Endothelial cell of umbilical vein (primary cell): ENCODE results near the gene F8. TPM values are rescaled to one million over a fixed set of nuclear protein-coding genes. Genes with fewer than 3 reads are reported as not detected.

Experiments used
- BruUV-seq: library from RNA; stranded (reverse); fragments of 400-500 nt; replicated peaks from 2 replicates; lab custom pipeline; 2021; lab: Mats Ljungman, UMichigan
- CTCF ChIA-PET: fragments of 300-600, 350-600 bp; sonication (Branson Sonifier 250); formaldehyde crosslinking; loops from one replicate; lab custom pipeline; 2021; ENCODE audit warnings: antibody characterized with exemption, inconsistent platforms; lab: Charles Lee
- POLR2A ChIA-PET: fragments of 300-600, 350-600 bp; sonication (Branson Sonifier 250); formaldehyde crosslinking; loops from one replicate; lab custom pipeline; 2021; ENCODE audit warnings: antibody characterized with exemption, inconsistent platforms; lab: Charles Lee
- DNase-seq: peaks from one replicate; pipeline ENCODE4 v3.0.0-alpha.2; 2011; ENCODE audit warnings: low read depth, low spot score
- FAIRE-seq: peaks from 2 replicates; lab custom pipeline; 2011; peaks lifted over from hg19 to GRCh38; lab: Jason Lieb, UNC
- H2AFZ ChIP-seq: 2 replicates; pipeline ENCODE4 v1.6.0; 2012; ENCODE audit warnings: low read depth, low read length, control low read depth, inconsistent platforms
- H3K27ac ChIP-seq: 2 replicates; pipeline ENCODE4 v1.5.1; 2011; ENCODE audit warnings: low read depth, mild to moderate bottlenecking, control low read depth, low read length, moderate library complexity; ENCODE audit not compliant: insufficient read depth
- H3K27me3 ChIP-seq, 2 experiments: 2 replicates each; pipeline versions ENCODE4 v1.6.0 to v1.6.1; 2011; ENCODE audit warnings: low read length in 2 of 2, mixed read lengths in 1 of 2; ENCODE audit not compliant: control insufficient read depth in 2 of 2, insufficient read depth in 2 of 2
- H3K36me3 ChIP-seq, 2 experiments: 2 replicates in 1 of 2; 3 replicates in 1 of 2; pipeline ENCODE4 v1.5.1; 2011; ENCODE audit warnings: low read length in 2 of 2, mild to moderate bottlenecking in 1 of 2, moderate library complexity in 1 of 2; ENCODE audit not compliant: control insufficient read depth in 2 of 2, insufficient read depth in 2 of 2; ENCODE audit errors: extremely low read depth in 1 of 2
- H3K4me1 ChIP-seq: 3 replicates; pipeline ENCODE4 v1.5.1; 2011; ENCODE audit warnings: mild to moderate bottlenecking, low read length; ENCODE audit not compliant: control insufficient read depth, insufficient read depth; ENCODE audit errors: extremely low read depth
- H3K4me2 ChIP-seq: 2 replicates; pipeline ENCODE4 v1.6.1; 2011; ENCODE audit warnings: low read length, control low read depth, mixed read lengths; ENCODE audit not compliant: insufficient read depth
- H3K4me3 ChIP-seq, 3 experiments: fragments of 200-600 bp in 1 of 3; sonication (generic), shearing (Covaris generic) in 1 of 3; replicated peaks in 1 of 3; 2 replicates each; pipeline ENCODE4 v1.5.1; 2011 to 2016; ENCODE audit warnings: control low read depth in 3 of 3, low read length in 3 of 3, mild to moderate bottlenecking in 2 of 3, inconsistent platforms in 1 of 3, low read depth in 1 of 3, moderate library complexity in 1 of 3; ENCODE audit not compliant: insufficient read depth in 1 of 3
- H3K79me2 ChIP-seq: 2 replicates; pipeline ENCODE4 v1.6.0; 2012; ENCODE audit warnings: low read length, inconsistent platforms; ENCODE audit not compliant: control insufficient read depth, insufficient read depth
- H3K9ac ChIP-seq: replicated peaks from 2 replicates; pipeline ENCODE3; 2011; ENCODE audit warnings: low read length, control low read depth; ENCODE audit not compliant: insufficient read depth; ENCODE audit errors: extremely low read depth
- H3K9me1 ChIP-seq: replicated peaks from 3 replicates; pipeline ENCODE4 v1.6.0; 2011; ENCODE audit warnings: mild to moderate bottlenecking, low read length; ENCODE audit not compliant: control insufficient read depth, insufficient read depth; ENCODE audit errors: extremely low read depth
- H3K9me3 ChIP-seq: replicated peaks from 2 replicates; pipeline ENCODE4 v1.5.1; 2012; ENCODE audit warnings: low read length, inconsistent platforms; ENCODE audit not compliant: control insufficient read depth, insufficient read depth
- H4K20me1 ChIP-seq: replicated peaks from 2 replicates; pipeline ENCODE3; 2011; ENCODE audit warnings: mild to moderate bottlenecking, low read length; ENCODE audit not compliant: control insufficient read depth, insufficient read depth; ENCODE audit errors: extremely low read depth
- EZH2 ChIP-seq: IDR thresholded peaks from 2 replicates; pipeline ENCODE4 v1.6.1; 2012; ENCODE audit warnings: borderline replicate concordance, low read depth, mild to moderate bottlenecking, moderate library complexity, low read length, inconsistent platforms; ENCODE audit not compliant: severe bottlenecking
- FOS ChIP-seq: IDR thresholded peaks from 2 replicates; pipeline ENCODE4 v1.6.1; 2011; ENCODE audit warnings: mild to moderate bottlenecking, low read length, moderate library complexity, borderline replicate concordance; ENCODE audit not compliant: insufficient read depth
- GATA2 ChIP-seq: IDR thresholded peaks from 2 replicates; pipeline ENCODE4 v1.7.0; 2011; ENCODE audit warnings: low read depth, mild to moderate bottlenecking, moderate library complexity, mixed read lengths, low read length; ENCODE audit not compliant: insufficient read length, insufficient read depth
- JUN ChIP-seq: IDR thresholded peaks from 2 replicates; pipeline ENCODE4 v1.6.1; 2011; ENCODE audit warnings: borderline replicate concordance, low read depth; ENCODE audit not compliant: insufficient read length, insufficient read depth
- MYC ChIP-seq: IDR thresholded peaks from one replicate; pipeline ENCODE4 v1.6.1; 2011; ENCODE audit warnings: mild to moderate bottlenecking, low read depth, low read length
- POLR2A ChIP-seq: IDR thresholded peaks from 2 replicates; pipeline ENCODE4 v1.6.1; 2012; ENCODE audit warnings: low read depth, mild to moderate bottlenecking, control low read depth, low read length
- POLR2AphosphoS5 ChIP-seq: IDR thresholded peaks from 2 replicates; pipeline ENCODE4 v1.6.1; 2012; ENCODE audit warnings: low read depth, mild to moderate bottlenecking, control low read depth, low read length, moderate library complexity; ENCODE audit not compliant: insufficient read depth
- dilution Hi-C: fragments of 300-500 bp; cut with MboI; formaldehyde crosslinking; loops from one replicate; pipeline ENCODE4 v1.15.0; 2019; ENCODE audit warnings: low sequenced_read_pairs; ENCODE audit not compliant: extremely low pct_ligation_motif_present
- intact Hi-C: fragments of 100-400 bp; cut with micrococcal nuclease; formaldehyde crosslinking; loops from one replicate; pipeline ENCODE4 v1.10.0; 2022
- polyA plus RNA-seq, 4 experiments: library from polyadenylated mRNA; depleted of rRNA in 3 of 4; stranded (reverse) in 3 of 4; unstranded in 1 of 4; fragments of >200 nt; gene quantifications; 2 replicates each; pipeline versions ENCODE4 v1.2.1 to v1.2.3, GENCODE V29; 2011 to 2012; ENCODE audit warnings: missing spikeins in 1 of 4
- total RNA-seq: library from RNA; stranded (reverse); gene quantifications from 2 replicates; pipeline ENCODE4 v1.2.3, GENCODE V29; 2021
- TF ChIP-seq, protein P1 (sequence below), 2 donors: IDR thresholded peaks; 1 replicate in 1 of 2; 2 replicates in 1 of 2; pipeline ENCODE4 v1.5.1; 2011; ENCODE audit warnings: low read length in 2 of 2, mild to moderate bottlenecking in 2 of 2, moderate library complexity in 2 of 2, control low read depth in 1 of 2, inconsistent platforms in 1 of 2, low read depth in 1 of 2; ENCODE audit not compliant: insufficient read depth in 1 of 2; ENCODE audit errors: extremely low read depth in 1 of 2
- TF ChIP-seq, protein P2 (sequence below): IDR thresholded peaks from 2 replicates; pipeline ENCODE4 v1.6.1; 2011; ENCODE audit not compliant: insufficient read depth, insufficient read length

F8 gene
- total and polyA plus RNA-seq, 2 donors (not counting 3 experiments of a cell fraction or from before 2014, with no cell fraction given): 0.62 to 1.1 TPM

DNA sequence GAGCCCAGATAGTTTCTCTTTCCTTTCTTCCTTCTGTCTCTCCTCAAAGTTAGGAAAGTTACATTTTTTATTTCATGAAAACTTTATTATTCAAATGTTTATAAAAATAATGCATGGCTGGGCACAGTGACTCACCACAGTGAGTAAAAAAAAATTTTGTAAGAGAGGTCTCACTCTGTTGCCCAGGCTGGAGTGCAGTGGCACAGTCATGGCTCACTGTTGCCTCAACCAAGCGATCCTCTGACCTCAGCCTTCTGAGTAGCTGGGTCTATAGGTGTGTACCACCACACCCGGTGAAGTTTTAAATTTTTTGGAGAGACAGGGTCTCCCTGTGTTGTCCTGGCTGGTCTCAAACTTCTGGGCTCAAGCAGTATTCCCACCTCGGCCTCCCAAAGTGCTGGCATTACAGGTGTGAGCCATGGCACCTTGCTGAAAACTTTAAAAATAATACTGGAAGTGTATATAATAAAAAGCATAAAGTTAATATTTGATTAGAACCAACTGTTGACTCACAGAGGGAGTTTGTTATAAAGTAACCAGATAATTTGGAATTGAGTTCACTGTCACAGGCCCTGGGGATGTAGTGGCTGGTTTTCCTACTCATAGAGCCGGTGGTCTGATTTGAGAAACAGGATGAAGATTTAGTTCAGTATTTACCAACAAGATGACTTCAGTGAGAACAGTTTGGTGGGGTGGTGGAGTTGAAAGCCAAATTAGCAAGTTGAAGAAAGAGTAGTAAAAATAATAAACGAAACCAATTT lies 30.4 kb upstream of the F8 start:
- TF ChIP-seq, protein P1, sequence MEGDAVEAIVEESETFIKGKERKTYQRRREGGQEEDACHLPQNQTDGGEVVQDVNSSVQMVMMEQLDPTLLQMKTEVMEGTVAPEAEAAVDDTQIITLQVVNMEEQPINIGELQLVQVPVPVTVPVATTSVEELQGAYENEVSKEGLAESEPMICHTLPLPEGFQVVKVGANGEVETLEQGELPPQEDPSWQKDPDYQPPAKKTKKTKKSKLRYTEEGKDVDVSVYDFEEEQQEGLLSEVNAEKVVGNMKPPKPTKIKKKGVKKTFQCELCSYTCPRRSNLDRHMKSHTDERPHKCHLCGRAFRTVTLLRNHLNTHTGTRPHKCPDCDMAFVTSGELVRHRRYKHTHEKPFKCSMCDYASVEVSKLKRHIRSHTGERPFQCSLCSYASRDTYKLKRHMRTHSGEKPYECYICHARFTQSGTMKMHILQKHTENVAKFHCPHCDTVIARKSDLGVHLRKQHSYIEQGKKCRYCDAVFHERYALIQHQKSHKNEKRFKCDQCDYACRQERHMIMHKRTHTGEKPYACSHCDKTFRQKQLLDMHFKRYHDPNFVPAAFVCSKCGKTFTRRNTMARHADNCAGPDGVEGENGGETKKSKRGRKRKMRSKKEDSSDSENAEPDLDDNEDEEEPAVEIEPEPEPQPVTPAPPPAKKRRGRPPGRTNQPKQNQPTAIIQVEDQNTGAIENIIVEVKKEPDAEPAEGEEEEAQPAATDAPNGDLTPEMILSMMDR (IDR thresholded peaks at IDR 0.05; ENCODE audit: extremely low read depth in 1 of 2, insufficient read depth in 1 of 2, low read depth in 1 of 2, low read length in 2 of 2): no peak
- TF ChIP-seq EZH2 (no peak), FOS (no peak), GATA2 (no peak), JUN (no peak), MYC (no peak), POLR2A (no peak), POLR2AphosphoS5 (no peak)
- TF ChIP-seq, protein P2, sequence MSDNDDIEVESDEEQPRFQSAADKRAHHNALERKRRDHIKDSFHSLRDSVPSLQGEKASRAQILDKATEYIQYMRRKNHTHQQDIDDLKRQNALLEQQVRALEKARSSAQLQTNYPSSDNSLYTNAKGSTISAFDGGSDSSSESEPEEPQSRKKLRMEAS: no peak
- FAIRE-seq (no peak), DNase-seq (no peak)
- no peaks in the 10 kb centered on the region for H3K9me1 ChIP-seq
- ChIA-PET CTCF (no interaction called here), POLR2A (no interaction called here)
- H2AFZ ChIP-seq: no peak overlapping the region
- no peak overlapping the region for H3K9ac ChIP-seq
- H3K4me2 ChIP-seq: no peak overlapping the region
- no peak overlapping the region for H3K27ac ChIP-seq
- H4K20me1 ChIP-seq: no peaks in the 10 kb centered on the region
- no peaks in the 10 kb centered on the region for H3K9me3 ChIP-seq
- no TSS peak for BruUV-seq
- no peak overlapping the region for H3K4me3 ChIP-seq
- no peaks in the 10 kb centered on the region for H3K36me3 ChIP-seq
- dilution Hi-C loops: no loop called here
- peaks cover 11% of the 10 kb centered on the region for H3K4me1 ChIP-seq
- no peaks in the 10 kb centered on the region for H3K27me3 ChIP-seq
- no peaks in the 10 kb centered on the region for H3K79me2 ChIP-seq
- intact Hi-C loops: no loop called here
